Astrocyte (in vitro differentiated cells and primary cell): ENCODE results near the gene GEN1. TPM values are rescaled to one million over a fixed set of nuclear protein-coding genes. Genes with fewer than 3 reads are reported as not detected.

Experiments
- DNase-seq: peaks from one replicate; pipeline ENCODE4 v3.0.0-alpha.2; 2010; ENCODE audit warnings: low read depth
- FAIRE-seq: peaks from 2 replicates; lab custom pipeline; 2011; peaks lifted over from hg19 to GRCh38; lab: Jason Lieb, UNC
- H2AFZ ChIP-seq: 2 replicates; pipeline ENCODE4 v1.6.0; 2012; ENCODE audit warnings: low read depth, low read length, inconsistent platforms
- H3K27ac ChIP-seq: 2 replicates; pipeline ENCODE4 v1.5.1; 2011; ENCODE audit warnings: low read depth, low read length, inconsistent platforms
- H3K27me3 ChIP-seq: 2 replicates; pipeline ENCODE4 v1.6.0; 2011; ENCODE audit warnings: low read length, inconsistent platforms; ENCODE audit not compliant: insufficient read depth
- H3K36me3 ChIP-seq: 2 replicates; pipeline ENCODE4 v1.5.1; 2011; ENCODE audit warnings: low read length, inconsistent platforms; ENCODE audit not compliant: insufficient read depth
- H3K4me1 ChIP-seq: 2 replicates; pipeline ENCODE4 v1.5.1; 2011; ENCODE audit warnings: low read length, inconsistent platforms; ENCODE audit not compliant: insufficient read depth
- H3K4me2 ChIP-seq: 2 replicates; pipeline ENCODE4 v1.6.0; 2012; ENCODE audit warnings: low read length, inconsistent platforms
- H3K4me3 ChIP-seq: 2 replicates; pipeline ENCODE4 v1.5.1; 2011; ENCODE audit warnings: low read depth, mild to moderate bottlenecking, low read length, inconsistent platforms; ENCODE audit not compliant: insufficient read depth
- H3K79me2 ChIP-seq: 2 replicates; pipeline ENCODE4 v1.6.0; 2012; ENCODE audit warnings: mild to moderate bottlenecking, low read length, inconsistent platforms; ENCODE audit not compliant: insufficient read depth
- H3K9ac ChIP-seq: 2 replicates; pipeline ENCODE4 v1.6.0; 2012; ENCODE audit warnings: mild to moderate bottlenecking, low read length, inconsistent platforms
- H3K9me3 ChIP-seq: 2 replicates; pipeline ENCODE4 v1.5.1; 2012; ENCODE audit warnings: low read depth, mild to moderate bottlenecking, low read length, inconsistent platforms; ENCODE audit not compliant: insufficient read depth
- H4K20me1 ChIP-seq: 2 replicates; pipeline ENCODE4 v1.6.0; 2012; ENCODE audit warnings: low read length, inconsistent platforms; ENCODE audit not compliant: insufficient read depth
- H3K27ac Mint-ChIP-seq: one replicate; pipeline ENCODE4 v1.8.0; 2021; ENCODE audit warnings: mild to moderate bottlenecking, mixed read lengths; ENCODE audit not compliant: unreplicated experiment
- H3K27me3 Mint-ChIP-seq: one replicate; pipeline ENCODE4 v1.8.0; 2021; ENCODE audit warnings: low read depth, mixed read lengths; ENCODE audit not compliant: unreplicated experiment
- H3K36me3 Mint-ChIP-seq: one replicate; pipeline ENCODE4 v1.8.0; 2021; ENCODE audit warnings: low read depth, mixed read lengths; ENCODE audit not compliant: unreplicated experiment
- H3K4me1 Mint-ChIP-seq: one replicate; pipeline ENCODE4 v1.8.0; 2021; ENCODE audit warnings: low read depth, mixed read lengths; ENCODE audit not compliant: unreplicated experiment
- H3K4me3 Mint-ChIP-seq: one replicate; pipeline ENCODE4 v1.8.0; 2021; ENCODE audit warnings: mild to moderate bottlenecking, moderate library complexity, mixed read lengths; ENCODE audit not compliant: unreplicated experiment
- H3K9me3 Mint-ChIP-seq: one replicate; pipeline ENCODE4 v1.8.0; 2021; ENCODE audit warnings: mild to moderate bottlenecking, mixed read lengths; ENCODE audit not compliant: unreplicated experiment
- CTCF ChIP-seq: IDR thresholded peaks from 2 replicates; pipeline ENCODE4 v1.5.1; 2011; ENCODE audit warnings: low read depth, mild to moderate bottlenecking, inconsistent platforms, low read length, moderate library complexity; ENCODE audit not compliant: insufficient read depth
- EZH2 ChIP-seq: IDR thresholded peaks from 2 replicates; pipeline ENCODE4 v1.6.1; 2012; ENCODE audit warnings: mild to moderate bottlenecking, low read length, inconsistent platforms; ENCODE audit not compliant: insufficient read depth
- total RNA-seq: library from RNA; stranded (reverse); gene quantifications from 2 replicates; pipeline ENCODE4 v1.2.1, GENCODE V29; 2021

Gene GEN1
- total RNA-seq, 1 donor from 2014 or later = 9.1 TPM

GRCh38 chr2:17786727-17787126 lies 32.8 kb downstream of the GEN1 start:
- FAIRE-seq = no peak

DNA sequence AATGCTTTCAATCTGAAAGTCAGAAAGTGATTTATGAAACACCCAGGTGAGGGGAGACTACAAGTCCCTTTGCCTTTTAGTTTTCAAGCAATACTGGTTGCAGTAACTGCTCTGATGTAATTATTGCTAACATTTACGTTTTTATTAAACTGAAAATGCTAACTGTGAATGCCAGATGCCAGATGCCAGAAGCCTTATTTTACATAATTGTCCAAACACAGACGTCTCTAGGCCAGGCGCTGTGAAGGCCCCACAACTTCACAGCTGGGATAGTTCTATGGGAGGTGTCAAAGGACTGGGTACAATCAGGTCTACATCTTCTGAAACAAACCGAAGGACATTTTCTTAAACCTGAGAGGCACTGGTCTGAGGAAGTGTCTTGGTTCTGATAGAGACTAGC lies 34.8 kb downstream of the GEN1 start:
- Mint-ChIP-seq H3K36me3 (no peaks in the 10 kb centered on the region), H3K4me3 (no peak overlapping the region), H3K9me3 (no peaks in the 10 kb centered on the region), H3K27ac (no peak overlapping the region), H3K27me3 (no peaks in the 10 kb centered on the region), H3K4me1 (peaks cover 23% of the 10 kb centered on the region)
- Histone ChIP-seq H3K4me2 (no peak overlapping the region), H3K4me1 (no peaks in the 10 kb centered on the region), H3K27ac (no peak overlapping the region), H2AFZ (no peak overlapping the region), H3K36me3 (no peaks in the 10 kb centered on the region), H4K20me1 (no peaks in the 10 kb centered on the region), H3K9me3 (no peaks in the 10 kb centered on the region), H3K27me3 (no peaks in the 10 kb centered on the region), H3K79me2 (no peaks in the 10 kb centered on the region), H3K4me3 (no peak overlapping the region), H3K9ac (no peak overlapping the region)
- TF ChIP-seq CTCF (no peak), EZH2 (no peak)
- FAIRE-seq (no peak), DNase-seq (no peak)

More at GRCh38 chr2:17786727-17787126, 32.8 kb downstream of the GEN1 start:
- TF ChIP-seq EZH2 (no peak), CTCF (no peak)
- H4K20me1 ChIP-seq = no peaks in the 10 kb centered on the region
- no peaks in the 10 kb centered on the region for H3K27me3 ChIP-seq
- no peaks in the 10 kb centered on the region for H3K4me1 ChIP-seq
- H3K9me3 Mint-ChIP-seq = no peaks in the 10 kb centered on the region
- no peaks in the 10 kb centered on the region for H3K27me3 Mint-ChIP-seq
- H3K4me2 ChIP-seq = no peak overlapping the region
- H3K4me3 Mint-ChIP-seq = no peak overlapping the region
- H3K9ac ChIP-seq = no peak overlapping the region
- no peaks in the 10 kb centered on the region for H3K9me3 ChIP-seq
- no peaks in the 10 kb centered on the region for H3K36me3 Mint-ChIP-seq
- H3K36me3 ChIP-seq = peaks cover 2% of the 10 kb centered on the region
- H3K27ac Mint-ChIP-seq = no peak overlapping the region
- no peak overlapping the region for H3K4me3 ChIP-seq
- H3K4me1 Mint-ChIP-seq = peaks cover 11% of the 10 kb centered on the region
- H3K27ac ChIP-seq = no peak overlapping the region
- no peaks in the 10 kb centered on the region for H3K79me2 ChIP-seq
- H2AFZ ChIP-seq = no peak overlapping the region
- no peak for DNase-seq

GRCh38 chr2:17790536-17790935 lies 36.6 kb downstream of the GEN1 start:
- Histone ChIP-seq H3K27me3 (no peaks in the 10 kb centered on the region), H3K4me3 (no peak overlapping the region), H4K20me1 (no peaks in the 10 kb centered on the region), H3K36me3 (no peaks in the 10 kb centered on the region), H3K27ac (no peak overlapping the region), H3K4me1 (no peaks in the 10 kb centered on the region), H3K79me2 (no peaks in the 10 kb centered on the region), H3K9ac (no peak overlapping the region), H3K4me2 (no peak overlapping the region), H3K9me3 (no peaks in the 10 kb centered on the region), H2AFZ (no peak overlapping the region)
- no peaks in the 10 kb centered on the region for H3K36me3 Mint-ChIP-seq
- H3K4me1 Mint-ChIP-seq = peaks cover 30% of the 10 kb centered on the region
- TF ChIP-seq CTCF (no peak), EZH2 (no peak)
- no peak overlapping the region for H3K4me3 Mint-ChIP-seq
- H3K9me3 Mint-ChIP-seq = no peaks in the 10 kb centered on the region
- no peaks in the 10 kb centered on the region for H3K27me3 Mint-ChIP-seq
- no peak for DNase-seq
- H3K27ac Mint-ChIP-seq = no peak overlapping the region
- no peak for FAIRE-seq
